Hippocampal formation (tissue), 2 donors: ENCODE data around the gene PCDHB7.
A peak's percentile ranks its signal among the peaks of the same experiment; 100 is the strongest.
"Not testable (repeated sequence)": the region's sequence is repeated elsewhere in the genome, so short reads cannot be mapped to it uniquely, and the experiment has no call there.

Source experiments
- DNase-seq, 2 donors: peaks; one replicate each; lab custom pipeline; 2025; lab: John Stamatoyannopoulos, UW

Gene PCDHB7

GRCh38 chr5:141180313-141180712 lies 7.9 kb downstream of the PCDHB7 start:
- no peak for DNase-seq

- DNase-seq, result peak in 1 of 2 donors; percentile 6
Measured at GRCh38 chr5:141182248-141182647, 9.8 kb downstream of the PCDHB7 start, which contains the start of gene PCDHB16. Gene PCDHB16 (plus strand): TSS chr5:141182387. CDS start chr5:141182560, 173 bp downstream.

GRCh38 chr5:141184117-141184855 lies 11.8 kb downstream of the PCDHB7 start:
- DNase-seq, result not testable (repeated sequence)

- peak in 1 of 2 donors; percentile 0 for DNase-seq
Measured at GRCh38 chr5:141186897-141187512, 14.6 kb downstream of the PCDHB7 start, which contains the start of gene PCDHB9. Gene PCDHB9 (plus strand): TSS chr5:141187161. CDS start chr5:141187319, 158 bp downstream.

GRCh38 chr5:141188682-141189081 lies 16.2 kb downstream of the PCDHB7 start:
- DNase-seq, result not testable (repeated sequence)

- DNase-seq, result not testable (repeated sequence)
Measured at GRCh38 chr5:141189131-141189530, 16.7 kb downstream of the PCDHB7 start.

- peak; percentile 3 to 20 for DNase-seq
Measured at GRCh38 chr5:141192110-141192725, 19.8 kb downstream of the PCDHB7 start, which contains the start of gene PCDHB10. Gene PCDHB10 (plus strand): TSS chr5:141192353. CDS start chr5:141192553, 200 bp downstream.

- DNase-seq, result not testable (repeated sequence)
Measured at GRCh38 chr5:141194332-141194731, 21.9 kb downstream of the PCDHB7 start.

- DNase-seq, result no peak
Measured at GRCh38 chr5:141196363-141196762, 23.9 kb downstream of the PCDHB7 start.

- no peak for DNase-seq
Measured at GRCh38 chr5:141199359-141200235, 27.2 kb downstream of the PCDHB7 start, which contains the start of gene PCDHB11. Gene PCDHB11 (plus strand): TSS chr5:141199627. CDS start chr5:141199775, 148 bp downstream.

- DNase-seq, result not testable (repeated sequence)
Measured at GRCh38 chr5:141201126-141201525, 28.7 kb downstream of the PCDHB7 start.

- not testable (repeated sequence) for DNase-seq
Measured at GRCh38 chr5:141201646-141202045, 29.2 kb downstream of the PCDHB7 start.

- peak in 1 of 2 donors; percentile 3 for DNase-seq
Measured at GRCh38 chr5:141208478-141208877, 36.0 kb downstream of the PCDHB7 start, which contains the start of gene PCDHB12. Gene PCDHB12 (plus strand): TSS chr5:141208719. CDS start chr5:141208908, 189 bp downstream.

GRCh38 chr5:141210281-141210680 lies 37.8 kb downstream of the PCDHB7 start:
- not testable (repeated sequence) for DNase-seq

GRCh38 chr5:141210849-141211248 lies 38.4 kb downstream of the PCDHB7 start:
- DNase-seq, result not testable (repeated sequence)

GRCh38 chr5:141213656-141214339 lies 41.4 kb downstream of the PCDHB7 start, which contains the start of gene PCDHB13:
Gene PCDHB13 (plus strand): TSS chr5:141213919. CDS start chr5:141214124, 205 bp downstream.
- not testable (repeated sequence) for DNase-seq

GRCh38 chr5:141214583-141214982 lies 42.1 kb downstream of the PCDHB7 start:
- DNase-seq, result not testable (repeated sequence)

GRCh38 chr5:141215504-141215903 lies 43.1 kb downstream of the PCDHB7 start:
- DNase-seq, result not testable (repeated sequence)

GRCh38 chr5:141216035-141216434 lies 43.6 kb downstream of the PCDHB7 start:
- DNase-seq, result not testable (repeated sequence)

GRCh38 chr5:141223112-141223783 lies 50.8 kb downstream of the PCDHB7 start, which contains the start of gene PCDHB14:
Gene PCDHB14 (plus strand): TSS chr5:141223343. CDS start chr5:141223506, 163 bp downstream.
- peak in 1 of 2 donors; percentile 4 for DNase-seq
